ENCODE data around the gene TMEM30B.
A peak's percentile ranks its signal among the peaks of the same experiment; 100 is the strongest.

TMEM30B gene

GRCh38 chr14:61321385-61322010, 40.4 kb upstream of the TMEM30B start, which contains the start of gene PRKCH (continued):
- TF ChIP-seq GLI4 (tag by site-specific recombination; IDR thresholded peaks at IDR 0.05) (0 out of 2 replicates have a peak, but pooled peaks have one; percentile 28), ZNF623 (tag by site-specific recombination; IDR thresholded peaks at IDR 0.05) (no peak), SP2 (tag by site-specific recombination; IDR thresholded peaks at IDR 0.05) (peak; percentile 66), ZFP37 (tag by site-specific recombination; IDR thresholded peaks at IDR 0.05) (no peak), ZNF600 (tag by site-specific recombination; IDR thresholded peaks at IDR 0.05) (peak; percentile 41; the same call in 1 of the 2 replicates), ZNF16 (tag by site-specific recombination; IDR thresholded peaks at IDR 0.05; ENCODE audit: low read depth) (no peak), ZFHX2 (tag by site-specific recombination; conservative IDR thresholded peaks at IDR 0.05) (peak; percentile 71), SETDB1 (IDR thresholded peaks at IDR 0.05; ENCODE audit: insufficient read length, low read length) (no peak), HOXC10 (CRISPR knock-in tag; IDR thresholded peaks at IDR 0.05) (no peak), TCF7L2 (IDR thresholded peaks at IDR 0.05; ENCODE audit: borderline replicate concordance, low read depth, low read length) (no peak), ZNF211 (tag by site-specific recombination; IDR thresholded peaks at IDR 0.05; ENCODE audit: low read depth) (no peak), PRDM6 (tag by site-specific recombination; IDR thresholded peaks at IDR 0.05) (no peak), ZNF530 (tag by site-specific recombination; IDR thresholded peaks at IDR 0.05; ENCODE audit: low read depth) (no peak), ZNF391 (tag by site-specific recombination; IDR thresholded peaks at IDR 0.05; ENCODE audit: borderline replicate concordance, low read depth) (no peak), GLIS2 (tag by site-specific recombination; IDR thresholded peaks at IDR 0.05) (peak; percentile 78), ZNF248 (tag by site-specific recombination; IDR thresholded peaks at IDR 0.05) (no peak), BCL11A (tag by site-specific recombination; IDR thresholded peaks at IDR 0.05; ENCODE audit: low read depth) (no peak), GFI1B (tag by site-specific recombination; IDR thresholded peaks at IDR 0.05) (no peak), ZNF677 (tag by site-specific recombination; IDR thresholded peaks at IDR 0.05) (no peak), ZNF768 (tag by site-specific recombination; IDR thresholded peaks at IDR 0.05) (no peak), SP7 (tag by site-specific recombination; IDR thresholded peaks at IDR 0.05) (no peak), GLIS1 (tag by site-specific recombination; IDR thresholded peaks at IDR 0.05) (peak; percentile 57)

GRCh38 chr14:61320806-61321384, 39.8 kb upstream of the TMEM30B start:
- TF ChIP-seq ZNF202 (tag by site-specific recombination; IDR thresholded peaks at IDR 0.05; ENCODE audit: borderline replicate concordance) (0 out of 2 replicates have a peak, but pooled peaks have one; percentile 9), ZNF585B (tag by site-specific recombination; IDR thresholded peaks at IDR 0.05) (no peak), ZNF311 (tag by site-specific recombination; IDR thresholded peaks at IDR 0.05; ENCODE audit: borderline replicate concordance) (no peak), ZNF514 (tag by site-specific recombination; IDR thresholded peaks at IDR 0.05) (no peak), ZNF549 (tag by site-specific recombination; IDR thresholded peaks at IDR 0.05) (no peak), SCRT1 (tag by site-specific recombination; IDR thresholded peaks at IDR 0.05; ENCODE audit: borderline replicate concordance) (no peak), YY2 (tag by site-specific recombination; IDR thresholded peaks at IDR 0.05) (no peak), ZIC2 (tag by site-specific recombination; IDR thresholded peaks at IDR 0.05) (peak; percentile 48; the same call in 1 of the 2 replicates), PRDM4 (tag by site-specific recombination; IDR thresholded peaks at IDR 0.05) (no peak), ZNF214 (tag by site-specific recombination; IDR thresholded peaks at IDR 0.05; ENCODE audit: borderline replicate concordance) (no peak), ZNF837 (tag by site-specific recombination; IDR thresholded peaks at IDR 0.05) (no peak), ZNF211 (tag by site-specific recombination; IDR thresholded peaks at IDR 0.05; ENCODE audit: low read depth) (no peak), MZF1 (tag by site-specific recombination; IDR thresholded peaks at IDR 0.05; ENCODE audit: borderline replicate concordance) (no peak)
- H3K9me3 ChIP-seq (ENCODE audit: control insufficient read depth, insufficient read depth, low read depth, low read length), result no peaks in the 10 kb centered on the region
- ChIA-PET CTCF (no interaction called here), POLR2A (interaction anchor here (0.6 kb wide), 1 partner anchor 599 kb away, joined by 4 read pairs; no protein-coding TSS in a partner anchor)
- H3K36me3 ChIP-seq (ENCODE audit: control insufficient read depth in 2 of 2, insufficient read depth in 1 of 2, low read length in 2 of 2), result no peaks in the 10 kb centered on the region
- H3K27ac ChIP-seq (ENCODE audit: extremely low read depth, low read depth, low read length), result peak overlapping the region; percentile 56; the same call in 1 of the 2 replicates
- no peaks in the 10 kb centered on the region for H3K4me1 ChIP-seq (ENCODE audit: control insufficient read depth, insufficient read depth, low read length)
- H3K4me3 ChIP-seq (ENCODE audit: low read depth, low read length), result peak overlapping the region; percentile 54
